Measurements from ENCODE around the gene NKIRAS1. TPM values are rescaled to one million over a fixed set of nuclear protein-coding genes. Genes with fewer than 3 reads are reported as not detected.
"Not testable (repeated sequence)": the region's sequence is repeated elsewhere in the genome, so short reads cannot be mapped to it uniquely, and the experiment has no call there.

NKIRAS1 gene
- total RNA-seq, 2 donors from 2014 or later, result 18.4 to 19.8 TPM

GRCh38 chr3:23874359-23875112, 42.3 kb downstream of the NKIRAS1 start:
- no peaks in the 10 kb centered on the region for H3K36me3 ChIP-seq
- H3K4me1 ChIP-seq, result peaks cover 0 to 43% of the 10 kb centered on the region in 2 donors
- H3K27ac ChIP-seq, result no peak overlapping the region
- H3K27me3 ChIP-seq, result no peaks in the 10 kb centered on the region
- no peak for DNase-seq (ENCODE audit: low spot score)
- no peaks in the 10 kb centered on the region for H3K9me3 ChIP-seq
- H3K4me3 ChIP-seq, result no peak overlapping the region
- no peak for TF ChIP-seq CTCF (IDR thresholded peaks at IDR 0.05)

- Histone ChIP-seq H3K27ac (no peak overlapping the region), H3K4me1 (peaks cover 0 to 43% of the 10 kb centered on the region in 2 donors), H3K9me3 (no peaks in the 10 kb centered on the region), H3K36me3 (no peaks in the 10 kb centered on the region), H3K27me3 (no peaks in the 10 kb centered on the region), H3K4me3 (no peak overlapping the region)
- no peak for TF ChIP-seq CTCF (IDR thresholded peaks at IDR 0.05)
- no peak for DNase-seq (ENCODE audit: low spot score)
Observed at GRCh38 chr3:23873941-23874340, 42.8 kb downstream of the NKIRAS1 start.

GRCh38 chr3:23872330-23872729, 44.5 kb downstream of the NKIRAS1 start:
- no peak for DNase-seq (ENCODE audit: low spot score)
- Histone ChIP-seq H3K27ac (no peak overlapping the region), H3K4me1 (peaks cover 0 to 39% of the 10 kb centered on the region in 2 donors), H3K36me3 (no peaks in the 10 kb centered on the region), H3K9me3 (no peaks in the 10 kb centered on the region), H3K4me3 (no peak overlapping the region), H3K27me3 (no peaks in the 10 kb centered on the region)
- no peak for TF ChIP-seq CTCF (IDR thresholded peaks at IDR 0.05)

- not testable (repeated sequence) for H3K9me3 ChIP-seq; DNase-seq (ENCODE audit: low spot score); H3K36me3 ChIP-seq; H3K27ac ChIP-seq; H3K4me3 ChIP-seq; H3K27me3 ChIP-seq
- H3K4me1 ChIP-seq, result peaks cover 0 to 33% of the 10 kb centered on the region in 2 donors
Observed at GRCh38 chr3:23871361-23871760, 45.4 kb downstream of the NKIRAS1 start.

- H3K27me3 ChIP-seq; H3K4me3 ChIP-seq; DNase-seq (ENCODE audit: low spot score); H3K27ac ChIP-seq; H3K9me3 ChIP-seq; H3K36me3 ChIP-seq: not testable (repeated sequence)
- H3K4me1 ChIP-seq, result peaks cover 0 to 33% of the 10 kb centered on the region in 2 donors
Observed at GRCh38 chr3:23870663-23871043, 46.1 kb downstream of the NKIRAS1 start.

GRCh38 chr3:23869977-23870662, 46.7 kb downstream of the NKIRAS1 start:
- no peak for DNase-seq (ENCODE audit: low spot score)
- Histone ChIP-seq H3K36me3 (no peaks in the 10 kb centered on the region), H3K27me3 (no peaks in the 10 kb centered on the region), H3K27ac (no peak overlapping the region), H3K9me3 (no peaks in the 10 kb centered on the region), H3K4me1 (peaks cover 0 to 37% of the 10 kb centered on the region in 2 donors), H3K4me3 (no peak overlapping the region)
- TF ChIP-seq CTCF (IDR thresholded peaks at IDR 0.05), result no peak
